MM.1S (cell line): ENCODE data around the gene MX1.

Experiments used
- DNase-seq: peaks from one replicate; pipeline ENCODE4 v3.0.0-alpha.2; 2015
- H2AFZ ChIP-seq: fragments of 300-600 bp; sonication (generic); 2 replicates; pipeline ENCODE4 v1.6.0; 2016; ENCODE audit warnings: antibody characterized with exemption, low read length
- H3F3A ChIP-seq: fragments of 300-600 bp; sonication (generic); 2 replicates; pipeline ENCODE4 v1.6.1; 2016; ENCODE audit warnings: mild to moderate bottlenecking, antibody characterized with exemption, low read length, moderate library complexity, mixed read lengths; ENCODE audit not compliant: insufficient read depth
- H3K27ac ChIP-seq: fragments of 300-600 bp; sonication (generic); 2 replicates; pipeline ENCODE4 v1.5.1; 2016; ENCODE audit warnings: mild to moderate bottlenecking, low read length
- H3K27me3 ChIP-seq: fragments of 300-600 bp; sonication (generic); replicated peaks from 2 replicates; pipeline ENCODE4 v1.6.0; 2016; ENCODE audit warnings: low read length; ENCODE audit not compliant: insufficient read depth
- H3K36me3 ChIP-seq: fragments of 300-600 bp; sonication (generic); replicated peaks from 2 replicates; pipeline ENCODE4 v1.6.1; 2016; ENCODE audit warnings: mild to moderate bottlenecking, low read length, mixed read lengths; ENCODE audit not compliant: insufficient read depth
- H3K4me1 ChIP-seq: fragments of 300-600 bp; sonication (generic); 2 replicates; pipeline ENCODE4 v1.6.1; 2016; ENCODE audit warnings: low read length, mixed read lengths
- H3K4me2 ChIP-seq: fragments of 300-600 bp; sonication (generic); 2 replicates; pipeline ENCODE4 v1.6.0; 2016; ENCODE audit warnings: low read depth, low read length
- H3K4me3 ChIP-seq: fragments of 300-600 bp; sonication (generic); 2 replicates; pipeline ENCODE4 v1.5.1; 2016; ENCODE audit warnings: low read length, mixed read lengths
- H3K79me2 ChIP-seq: fragments of 300-600 bp; sonication (generic); 2 replicates; pipeline ENCODE4 v1.6.1; 2016; ENCODE audit warnings: mixed run types, low read length, mixed read lengths
- H3K9ac ChIP-seq: fragments of 300-600 bp; sonication (generic); 2 replicates; pipeline ENCODE4 v1.6.1; 2016; ENCODE audit warnings: low read length, mixed read lengths
- H3K9me2 ChIP-seq: fragments of 300-600 bp; sonication (generic); replicated peaks from 2 replicates; pipeline ENCODE4 v1.6.1; 2016; ENCODE audit warnings: mild to moderate bottlenecking, low read length, mixed read lengths; ENCODE audit not compliant: insufficient read depth
- H3K9me3 ChIP-seq: fragments of 300-600 bp; sonication (generic); replicated peaks from 2 replicates; pipeline ENCODE4 v1.6.1; 2016; ENCODE audit warnings: mild to moderate bottlenecking, low read length, mixed read lengths; ENCODE audit not compliant: insufficient read depth
- H4K20me1 ChIP-seq: fragments of 300-600 bp; sonication (generic); 2 replicates; pipeline ENCODE4 v1.6.1; 2016; ENCODE audit warnings: mild to moderate bottlenecking, low read length, moderate library complexity, mixed read lengths; ENCODE audit not compliant: insufficient read depth
- EZH2 ChIP-seq: fragments of 300-600 bp; sonication (generic); optimal IDR thresholded peaks from 2 replicates; pipeline ENCODE3; 2017; ENCODE audit warnings: low read depth, mild to moderate bottlenecking, antibody characterized with exemption, low read length, mixed read lengths
- EZH2phosphoT487 ChIP-seq: fragments of 300-600 bp; sonication (generic); IDR thresholded peaks from 2 replicates; pipeline ENCODE4 v1.6.1; 2018; ENCODE audit warnings: antibody characterized with exemption, low read length
- TF ChIP-seq, protein P1 (sequence below): fragments of 300-600 bp; sonication (generic); IDR thresholded peaks from 2 replicates; pipeline ENCODE4 v1.5.1; 2016; ENCODE audit warnings: antibody characterized with exemption, low read length, mixed read lengths

Gene MX1

GRCh38 chr21:41447356-41447755 is 21.3 kb downstream of the MX1 start:
- TF ChIP-seq EZH2phosphoT487 (no peak), EZH2 (no peak)
- TF ChIP-seq, protein P1, sequence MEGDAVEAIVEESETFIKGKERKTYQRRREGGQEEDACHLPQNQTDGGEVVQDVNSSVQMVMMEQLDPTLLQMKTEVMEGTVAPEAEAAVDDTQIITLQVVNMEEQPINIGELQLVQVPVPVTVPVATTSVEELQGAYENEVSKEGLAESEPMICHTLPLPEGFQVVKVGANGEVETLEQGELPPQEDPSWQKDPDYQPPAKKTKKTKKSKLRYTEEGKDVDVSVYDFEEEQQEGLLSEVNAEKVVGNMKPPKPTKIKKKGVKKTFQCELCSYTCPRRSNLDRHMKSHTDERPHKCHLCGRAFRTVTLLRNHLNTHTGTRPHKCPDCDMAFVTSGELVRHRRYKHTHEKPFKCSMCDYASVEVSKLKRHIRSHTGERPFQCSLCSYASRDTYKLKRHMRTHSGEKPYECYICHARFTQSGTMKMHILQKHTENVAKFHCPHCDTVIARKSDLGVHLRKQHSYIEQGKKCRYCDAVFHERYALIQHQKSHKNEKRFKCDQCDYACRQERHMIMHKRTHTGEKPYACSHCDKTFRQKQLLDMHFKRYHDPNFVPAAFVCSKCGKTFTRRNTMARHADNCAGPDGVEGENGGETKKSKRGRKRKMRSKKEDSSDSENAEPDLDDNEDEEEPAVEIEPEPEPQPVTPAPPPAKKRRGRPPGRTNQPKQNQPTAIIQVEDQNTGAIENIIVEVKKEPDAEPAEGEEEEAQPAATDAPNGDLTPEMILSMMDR, result no peak
- H3K4me1 ChIP-seq, result no peaks in the 10 kb centered on the region
- no peaks in the 10 kb centered on the region for H3K9me2 ChIP-seq
- no peak overlapping the region for H3K4me2 ChIP-seq
- no peak overlapping the region for H3K27ac ChIP-seq
- no peak for DNase-seq
- no peaks in the 10 kb centered on the region for H3K9me3 ChIP-seq
- H3K27me3 ChIP-seq, result no peaks in the 10 kb centered on the region
- no peaks in the 10 kb centered on the region for H4K20me1 ChIP-seq
- no peaks in the 10 kb centered on the region for H3K36me3 ChIP-seq
- no peak overlapping the region for H2AFZ ChIP-seq
- no peak overlapping the region for H3K4me3 ChIP-seq
- no peaks in the 10 kb centered on the region for H3F3A ChIP-seq
- no peak overlapping the region for H3K9ac ChIP-seq
- no peaks in the 10 kb centered on the region for H3K79me2 ChIP-seq

DNA sequence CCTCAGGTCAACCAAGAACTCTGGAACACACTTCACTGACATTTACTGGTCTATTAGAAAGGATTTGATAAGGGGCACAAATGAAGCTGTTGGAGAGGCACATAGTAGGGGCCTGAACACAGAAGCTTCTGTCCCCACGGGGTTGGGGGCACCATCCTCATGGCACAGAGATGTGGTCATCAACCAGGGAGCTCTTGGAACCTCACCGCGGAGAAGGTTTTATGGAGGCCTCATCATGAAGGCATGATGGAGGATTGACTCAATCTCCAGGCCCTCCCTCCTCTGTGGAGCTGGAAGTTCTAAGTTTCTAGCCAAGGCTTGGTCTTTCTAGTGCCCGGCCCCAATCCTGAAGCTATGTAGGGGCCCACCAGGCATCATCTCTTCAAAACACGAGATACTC is 23.6 kb downstream of the MX1 start:
- H3K4me3 ChIP-seq, result no peak overlapping the region
- no peaks in the 10 kb centered on the region for H3K79me2 ChIP-seq
- H3K9ac ChIP-seq, result no peak overlapping the region
- no peaks in the 10 kb centered on the region for H3K36me3 ChIP-seq
- no peaks in the 10 kb centered on the region for H3K4me1 ChIP-seq
- H3K9me2 ChIP-seq, result no peaks in the 10 kb centered on the region
- no peak for DNase-seq
- H3F3A ChIP-seq, result no peaks in the 10 kb centered on the region
- H4K20me1 ChIP-seq, result no peaks in the 10 kb centered on the region
- no peak for TF ChIP-seq EZH2
- TF ChIP-seq EZH2phosphoT487, result no peak
- TF ChIP-seq, protein P1, result no peak
- H3K9me3 ChIP-seq, result no peaks in the 10 kb centered on the region
- no peak overlapping the region for H2AFZ ChIP-seq
- no peaks in the 10 kb centered on the region for H3K27me3 ChIP-seq
- no peak overlapping the region for H3K27ac ChIP-seq
- no peak overlapping the region for H3K4me2 ChIP-seq

DNA sequence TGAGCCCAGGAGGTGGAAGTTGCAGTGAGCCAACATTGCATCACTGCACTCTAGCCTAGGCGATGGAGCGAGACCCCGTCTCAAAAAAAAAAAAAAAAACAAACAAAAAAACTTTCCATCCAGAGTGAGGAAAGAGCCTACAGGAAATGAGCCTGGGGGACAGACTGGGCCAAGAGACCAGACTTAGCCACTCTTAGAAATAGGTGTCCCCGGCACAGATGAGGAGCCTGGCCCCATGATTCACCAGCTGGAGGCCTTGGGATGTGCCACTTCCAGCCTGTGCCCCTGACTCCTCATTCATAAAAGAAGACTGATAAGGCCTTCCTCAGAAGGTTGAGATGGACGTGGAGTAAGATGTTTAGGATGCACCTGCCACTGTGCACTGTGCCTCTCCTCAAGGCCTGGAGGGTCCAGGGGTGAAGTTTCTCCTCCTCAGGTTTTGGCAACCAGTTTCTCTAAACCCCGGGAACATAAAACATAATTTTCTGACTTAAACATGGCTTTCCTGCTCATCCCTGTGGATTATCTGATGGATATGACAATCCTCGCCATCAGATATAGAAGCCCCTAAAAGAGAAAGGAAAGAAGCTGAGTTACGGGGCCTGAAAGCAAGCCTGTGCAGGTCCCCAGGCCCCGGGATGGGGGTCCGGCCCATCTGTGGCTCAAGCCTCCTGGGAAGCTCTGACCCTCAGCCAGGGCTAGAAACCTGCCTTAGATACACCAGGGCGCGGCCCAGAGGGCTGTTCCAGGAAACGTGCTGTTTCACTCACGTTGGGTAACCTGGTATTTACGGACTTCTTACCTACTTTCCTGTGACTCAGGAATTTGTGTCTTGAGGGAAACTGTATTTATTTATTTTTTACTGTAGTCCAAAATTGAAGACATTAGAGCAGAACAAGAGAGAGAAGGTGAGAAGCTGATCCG is 26.0 kb downstream of the MX1 start:
- Histone ChIP-seq H3K4me3 (no peak overlapping the region), H3K79me2 (no peaks in the 10 kb centered on the region), H4K20me1 (no peaks in the 10 kb centered on the region), H3K4me2 (no peak overlapping the region), H3F3A (no peaks in the 10 kb centered on the region), H3K36me3 (no peaks in the 10 kb centered on the region), H3K27me3 (no peaks in the 10 kb centered on the region), H3K27ac (no peak overlapping the region), H3K9ac (no peak overlapping the region), H3K9me2 (no peaks in the 10 kb centered on the region), H3K4me1 (no peaks in the 10 kb centered on the region), H3K9me3 (no peaks in the 10 kb centered on the region), H2AFZ (no peak overlapping the region)
- TF ChIP-seq EZH2phosphoT487 (no peak), EZH2 (no peak)
- TF ChIP-seq, protein P1, result no peak
- DNase-seq, result no peak
